DOHH2 (cell line): ENCODE measurements around the gene UGT1A6.

Experiments used
- H3F3A ChIP-seq: fragments of 200-600 bp; sonication (generic), shearing (Covaris generic); 2 replicates; pipeline ENCODE4 v1.6.0; 2016; ENCODE audit warnings: antibody characterized with exemption, mild to moderate bottlenecking; ENCODE audit not compliant: control insufficient read depth, insufficient read depth
- H3K27ac ChIP-seq: fragments of 200-600 bp; sonication (generic); 2 replicates; pipeline ENCODE4 v1.5.1; 2014; ENCODE audit warnings: low read depth, mild to moderate bottlenecking, low read length, moderate library complexity
- H3K27me3 ChIP-seq: fragments of 200-600 bp; sonication (generic); 2 replicates; pipeline ENCODE4 v1.6.1; 2014; ENCODE audit warnings: mild to moderate bottlenecking, low read length, mixed read lengths; ENCODE audit not compliant: control insufficient read depth
- H3K36me3 ChIP-seq: fragments of 200-600 bp; sonication (generic); 2 replicates; pipeline ENCODE4 v1.6.1; 2014; ENCODE audit warnings: mild to moderate bottlenecking, low read length, moderate library complexity, mixed read lengths; ENCODE audit not compliant: control insufficient read depth
- H3K4me1 ChIP-seq: fragments of 200-600 bp; sonication (generic); 2 replicates; pipeline ENCODE4 v1.6.1; 2014; ENCODE audit warnings: mild to moderate bottlenecking, low read length, mixed read lengths; ENCODE audit not compliant: control insufficient read depth
- H3K4me2 ChIP-seq: fragments of 200-600 bp; sonication (generic); 2 replicates; pipeline ENCODE4 v1.6.0; 2014; ENCODE audit warnings: mild to moderate bottlenecking, low read length, moderate library complexity
- H3K4me3 ChIP-seq: fragments of 200-600 bp; sonication (generic); 2 replicates; pipeline ENCODE4 v1.5.1; 2014; ENCODE audit warnings: mild to moderate bottlenecking, low read length, mixed read lengths
- H3K79me2 ChIP-seq: fragments of 200-600 bp; sonication (generic); 2 replicates; pipeline ENCODE4 v1.6.1; 2014; ENCODE audit warnings: mild to moderate bottlenecking, low read length, mixed read lengths; ENCODE audit not compliant: control insufficient read depth
- H3K9me2 ChIP-seq: fragments of 200-600 bp; sonication (generic); replicated peaks from 2 replicates; pipeline ENCODE4 v1.6.1; 2014; ENCODE audit warnings: mild to moderate bottlenecking, low read length, mixed read lengths; ENCODE audit not compliant: control insufficient read depth
- H3K9me3 ChIP-seq: fragments of 200-600 bp; sonication (generic); 2 replicates; pipeline ENCODE4 v1.6.1; 2014; ENCODE audit warnings: antibody characterized with exemption, low read length, mixed read lengths; ENCODE audit not compliant: control insufficient read depth, insufficient read depth
- H4K20me1 ChIP-seq: fragments of 200-600 bp; sonication (generic); 2 replicates; pipeline ENCODE4 v1.6.0; 2014; ENCODE audit warnings: low read depth, mild to moderate bottlenecking, antibody characterized with exemption, low read length, moderate library complexity; ENCODE audit not compliant: control insufficient read depth, insufficient read depth
- CTCF ChIP-seq: fragments of 200-600 bp; sonication (generic); IDR thresholded peaks from one replicate; pipeline ENCODE4 v1.5.1; 2014; ENCODE audit warnings: antibody characterized with exemption, mild to moderate bottlenecking, low read depth, low read length; ENCODE audit not compliant: poor library complexity, severe bottlenecking
- EZH2phosphoT487 ChIP-seq: fragments of 200-600 bp; sonication (generic); IDR thresholded peaks from 2 replicates; pipeline ENCODE4 v1.6.1; 2017; ENCODE audit warnings: borderline replicate concordance, mild to moderate bottlenecking, antibody characterized with exemption, low read length, moderate library complexity, mixed read lengths

UGT1A6 gene

GRCh38 chr2:233775414-233775813 is 82.7 kb downstream of the UGT1A6 start:
- Histone ChIP-seq H3F3A (no peaks in the 10 kb centered on the region), H3K27me3 (no peaks in the 10 kb centered on the region), H3K4me1 (no peaks in the 10 kb centered on the region), H3K36me3 (no peaks in the 10 kb centered on the region), H4K20me1 (no peaks in the 10 kb centered on the region), H3K4me2 (no peak overlapping the region), H3K4me3 (no peak overlapping the region), H3K79me2 (no peaks in the 10 kb centered on the region), H3K27ac (no peak overlapping the region), H3K9me3 (peaks cover 2% of the 10 kb centered on the region; the same call in 1 of the 2 replicates), H3K9me2 (no peaks in the 10 kb centered on the region)
- TF ChIP-seq EZH2phosphoT487: no peak
- TF ChIP-seq CTCF: no peak

GRCh38 chr2:233778030-233778429 is 85.3 kb downstream of the UGT1A6 start, which contains the start of gene MROH2A:
Gene MROH2A, plus strand, starts transcription at chr2:233778330. Its CDS starts 1,029 bp downstream, at chr2:233779359.
- no peaks in the 10 kb centered on the region for H3F3A ChIP-seq

GRCh38 chr2:233779722-233780121 is 87.0 kb downstream of the UGT1A6 start:
- Histone ChIP-seq H3K4me1 (no peaks in the 10 kb centered on the region), H3K4me3 (no peak overlapping the region), H3K9me2 (no peaks in the 10 kb centered on the region), H3F3A (no peaks in the 10 kb centered on the region), H3K27me3 (0 out of 2 replicates have a peak, but pooled peaks cover 2% of the 10 kb centered on the region), H3K36me3 (no peaks in the 10 kb centered on the region), H3K79me2 (no peaks in the 10 kb centered on the region), H3K4me2 (no peak overlapping the region), H4K20me1 (no peaks in the 10 kb centered on the region), H3K27ac (no peak overlapping the region), H3K9me3 (peaks cover 2% of the 10 kb centered on the region; the same call in 1 of the 2 replicates)
- TF ChIP-seq CTCF: no peak

More at GRCh38 chr2:233778030-233778429, 85.3 kb downstream of the UGT1A6 start, which contains the start of gene MROH2A:
- Histone ChIP-seq H3K4me3 (no peak within 1 kb of the TSS), H3K27me3 (0 out of 2 replicates have a peak, but pooled peaks cover 2% of the 10 kb centered on the region), H4K20me1 (no peaks in the 10 kb centered on the region), H3K9me2 (no peaks in the 10 kb centered on the region), H3K9me3 (peaks cover 2% of the 10 kb centered on the region; the same call in 1 of the 2 replicates), H3K27ac (no peak within 1 kb of the TSS), H3K36me3 (no peaks in the 10 kb centered on the region), H3K79me2 (no peaks in the 10 kb centered on the region), H3K4me1 (no peaks in the 10 kb centered on the region), H3K4me2 (no peak within 1 kb of the TSS)
- no peak for TF ChIP-seq EZH2phosphoT487
- TF ChIP-seq CTCF: no peak
